Measurements from ENCODE around the gene ASB3. TPM values are rescaled to one million over a fixed set of nuclear protein-coding genes. Genes with fewer than 3 reads are reported as not detected.

Gene ASB3
- polyA plus RNA-seq, 1 donor, result 36.5 TPM

DNA sequence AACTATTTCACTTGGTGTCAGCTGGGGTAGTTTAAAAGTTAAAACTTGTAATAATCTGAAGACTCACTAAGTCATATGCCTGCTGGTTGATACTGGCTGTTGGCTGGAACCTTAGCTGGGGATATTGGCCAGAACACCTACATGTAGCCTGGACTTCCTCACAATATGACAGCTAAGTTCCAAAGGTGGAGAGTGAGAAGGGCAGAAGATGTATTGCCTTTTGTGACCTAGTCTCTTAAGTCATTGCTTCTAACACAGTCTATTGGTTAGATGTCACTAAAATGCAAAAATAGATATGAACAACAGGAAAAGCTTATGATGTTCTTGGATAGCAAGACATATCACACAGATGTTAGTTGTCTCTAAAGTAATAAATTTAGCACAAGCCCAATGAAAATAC lies 132.4 kb downstream of the ASB3 start:
- DNase-seq, result no peak

- DNase-seq, result no peak
These were observed 134.6 kb downstream of the ASB3 start for GRCh38 chr2:53652131-53652530.

DNA sequence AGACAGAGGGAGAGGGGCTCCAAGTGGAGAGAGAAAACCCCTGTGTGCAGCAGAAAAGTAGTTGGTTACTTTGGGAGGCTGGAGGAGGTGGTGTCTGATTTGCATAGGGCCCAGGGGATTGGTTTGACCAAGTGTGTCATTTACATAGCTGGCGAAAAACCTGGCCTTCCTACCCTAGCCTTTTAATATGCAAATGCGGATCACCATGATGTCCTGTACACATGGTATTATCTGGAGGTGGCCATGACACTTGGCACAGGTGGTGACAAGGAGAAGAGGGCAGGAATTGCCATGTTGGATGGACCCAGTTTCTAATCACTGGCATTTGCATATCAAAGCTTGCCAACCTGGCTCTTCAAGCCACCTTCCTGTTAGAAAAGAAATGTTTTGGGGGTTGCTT lies 140.0 kb downstream of the ASB3 start:
- no peak for DNase-seq

GRCh38 chr2:53641290-53641689 lies 145.5 kb downstream of the ASB3 start:
- no peak for DNase-seq

DNA sequence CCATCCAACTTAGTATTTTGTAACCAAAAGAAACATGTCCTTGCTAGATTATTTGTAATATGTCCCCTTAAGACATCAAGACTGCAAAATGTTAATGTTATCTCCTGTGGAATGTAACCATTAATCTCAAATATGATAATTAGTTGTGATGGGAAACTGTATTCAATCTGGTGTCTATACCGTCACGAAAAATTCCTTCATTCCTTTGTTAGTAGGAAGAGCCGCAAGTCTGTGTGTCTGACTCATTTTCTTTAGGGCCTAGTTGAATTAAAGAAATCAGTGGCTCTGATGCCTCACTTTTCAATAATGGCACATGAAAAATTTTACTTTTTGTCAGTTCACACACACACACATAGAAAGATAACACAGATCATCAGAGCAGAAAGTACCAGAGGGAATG lies 146.3 kb downstream of the ASB3 start:
- no peak for DNase-seq

DNA sequence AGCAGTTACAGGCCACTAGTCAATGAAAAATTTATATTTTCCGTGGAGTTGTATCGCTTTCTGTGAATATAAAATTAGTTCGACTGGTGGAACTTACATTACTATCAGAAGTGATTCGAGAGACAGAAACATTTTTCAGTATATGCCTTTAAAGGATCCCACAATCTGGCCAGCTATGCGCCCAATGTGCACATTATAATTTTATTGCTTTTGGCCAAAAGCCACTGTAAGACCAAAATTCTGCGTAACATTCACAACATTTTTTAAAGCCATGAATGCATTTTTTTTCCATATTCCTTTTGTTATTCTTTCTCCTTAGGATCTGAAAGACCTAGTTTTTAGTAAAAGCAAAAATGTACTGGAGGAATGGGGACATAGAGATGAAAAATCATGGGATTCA lies 150.2 kb downstream of the ASB3 start:
- DNase-seq, result no peak

GRCh38 chr2:53636109-53636508 lies 150.6 kb downstream of the ASB3 start:
- no peak for DNase-seq

DNA sequence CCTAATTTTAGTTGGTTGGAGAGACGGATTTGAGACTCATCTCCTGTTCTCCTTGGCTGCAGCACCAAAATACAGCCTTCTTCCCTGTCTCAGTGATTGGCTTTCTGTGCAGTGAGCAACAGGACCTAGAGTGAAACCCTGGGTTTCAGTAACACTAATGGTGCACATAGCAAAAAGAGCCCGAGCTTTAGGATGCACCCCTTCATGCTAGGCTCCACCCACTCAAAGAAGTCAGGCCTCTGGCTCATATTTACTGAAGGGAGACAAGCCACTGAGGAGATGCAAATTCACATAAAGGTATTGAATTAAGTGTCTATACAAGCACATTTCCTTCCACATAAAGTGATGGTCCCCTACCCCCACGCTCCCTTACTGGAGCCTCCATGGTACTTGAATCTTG lies 151.1 kb downstream of the ASB3 start:
- no peak for DNase-seq

DNA sequence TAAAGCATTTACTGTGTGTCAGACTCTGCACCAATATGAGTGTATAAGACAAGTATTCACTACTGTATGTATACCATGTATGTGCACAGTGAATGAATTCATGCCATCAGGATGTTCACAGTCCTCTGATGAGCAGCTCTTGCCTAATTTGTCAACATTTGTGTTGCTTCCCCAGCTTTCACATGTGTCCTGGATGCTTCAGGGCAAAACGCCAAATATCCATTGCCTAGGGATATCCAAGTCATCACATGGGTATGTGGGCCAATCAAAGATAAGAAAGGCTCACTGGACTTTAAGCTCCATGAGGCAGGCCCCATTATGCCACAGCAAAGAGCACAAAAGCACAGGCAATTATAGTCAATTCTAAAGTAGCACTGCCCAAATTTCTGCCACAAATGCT lies 153.3 kb downstream of the ASB3 start:
- no peak for DNase-seq

- DNase-seq, result no peak
These were observed 154.0 kb downstream of the ASB3 start for GRCh38 chr2:53632714-53633113.

DNA sequence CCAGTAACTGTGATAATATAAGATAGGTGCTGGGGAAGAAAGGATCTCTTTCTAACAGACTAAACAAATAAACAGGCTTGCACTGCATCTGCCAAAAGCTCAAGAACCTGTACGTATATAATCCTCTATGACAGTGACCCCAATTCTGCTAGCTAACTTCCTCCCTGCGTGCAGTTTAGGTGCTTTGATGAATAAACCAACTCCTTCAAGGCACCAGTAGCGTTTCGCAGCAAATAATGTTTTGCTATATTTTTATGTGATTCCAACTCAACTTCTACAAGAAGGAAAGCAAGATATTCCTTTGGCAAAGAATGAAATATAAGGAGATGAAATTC lies 154.7 kb downstream of the ASB3 start:
- no peak for DNase-seq

DNA sequence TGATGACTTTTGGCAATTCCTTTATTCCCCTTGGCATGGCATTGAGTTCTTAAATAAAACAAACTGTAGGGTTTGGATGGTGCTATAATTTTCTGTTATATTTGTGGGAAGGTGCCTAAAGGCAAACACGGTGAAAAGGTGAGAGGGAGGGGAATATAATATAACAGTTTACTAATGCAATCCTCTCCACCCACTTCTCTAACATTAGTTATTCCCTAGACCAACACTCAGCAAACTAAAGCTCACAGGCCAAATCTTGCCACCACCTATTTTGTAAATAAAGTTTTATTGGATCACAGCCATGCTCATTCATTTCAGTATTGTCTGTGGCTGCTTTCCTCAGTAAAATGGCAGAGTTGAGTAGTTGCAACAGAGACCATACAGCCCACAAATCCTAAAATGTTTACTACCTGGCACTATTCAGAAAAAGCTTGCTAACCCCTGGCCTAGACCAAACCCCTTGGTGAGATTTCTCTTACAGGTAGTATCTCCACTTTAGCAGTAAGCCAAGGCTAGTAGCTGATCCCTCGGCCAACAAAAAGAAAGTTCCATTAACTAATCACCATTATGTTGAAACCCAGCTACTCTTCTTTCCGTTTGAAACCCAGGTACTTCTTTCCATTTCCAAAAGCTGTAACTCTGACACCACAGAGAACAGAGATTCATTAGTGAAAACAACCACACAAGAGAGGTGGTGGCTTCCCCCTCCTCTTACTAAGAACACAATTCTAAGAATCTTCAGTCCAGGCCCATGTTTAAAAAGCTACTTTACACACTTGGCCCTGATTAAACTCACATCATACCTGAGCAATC lies 155.2 kb downstream of the ASB3 start:
- no peak for DNase-seq

GRCh38 chr2:53630026-53630606 lies 156.6 kb downstream of the ASB3 start:
- no peak for DNase-seq

DNA sequence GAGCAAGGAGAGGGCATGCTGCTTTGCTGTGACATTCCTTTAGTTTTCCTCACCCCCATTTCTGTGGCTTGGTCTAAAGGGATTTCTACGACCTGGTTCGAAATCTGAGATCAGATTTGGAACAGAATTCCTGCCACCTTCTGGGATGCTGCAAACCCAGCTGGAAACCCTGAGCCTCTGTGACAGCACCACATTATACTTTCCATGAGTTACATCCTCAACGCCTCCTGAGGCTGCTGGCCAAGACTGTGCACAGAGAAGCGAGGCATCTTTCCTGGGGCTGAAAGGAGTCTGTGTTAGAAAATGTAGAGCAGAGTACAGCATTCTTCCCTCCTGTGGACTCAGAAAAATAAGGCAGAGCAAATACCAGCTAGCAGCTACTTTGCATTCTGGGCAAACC lies 157.3 kb downstream of the ASB3 start:
- DNase-seq, result no peak

- DNase-seq, result no peak
These were observed 157.8 kb downstream of the ASB3 start for GRCh38 chr2:53629001-53629400.

GRCh38 chr2:53622141-53622540 lies 164.6 kb downstream of the ASB3 start:
- DNase-seq, result no peak

- no peak for DNase-seq
These were observed 165.8 kb downstream of the ASB3 start for GRCh38 chr2:53620981-53621380.

Other genes starting within 250 kb of the ASB3 start
- 4.9 TPM for gene CHAC2, start 19.1 kb downstream of the ASB3 start, polyA plus RNA-seq (ENCODE audit: insufficient read length)
- gene ERLEC1, start 91 bp upstream of the ASB3 start, polyA plus RNA-seq (ENCODE audit: insufficient read length), result 67.7 TPM
- gene GPR75, start 73.0 kb upstream of the ASB3 start, polyA plus RNA-seq (ENCODE audit: insufficient read length), result 5.0 TPM
- 82.8 TPM for gene PSME4, start 184.0 kb upstream of the ASB3 start, polyA plus RNA-seq (ENCODE audit: insufficient read length)

Data from left kidney (tissue), 2 donors.